T follicular helper cell (primary cell): ENCODE results near the gene IL1RAPL2.
"Not testable (repeated sequence)": the region's sequence is repeated elsewhere in the genome, so short reads cannot be mapped to it uniquely, and the experiment has no call there.

Experiments used
- DNase-seq: peaks from one replicate; pipeline ENCODE4 v3.0.0-alpha.2; 2020; ENCODE audit warnings: low read depth

The IL1RAPL2 gene

GRCh38 chrX:104854790-104855340 lies 288.9 kb downstream of the IL1RAPL2 start:
- no peak for DNase-seq

GRCh38 chrX:104863466-104863865 lies 297.5 kb downstream of the IL1RAPL2 start:
- DNase-seq = no peak

DNA sequence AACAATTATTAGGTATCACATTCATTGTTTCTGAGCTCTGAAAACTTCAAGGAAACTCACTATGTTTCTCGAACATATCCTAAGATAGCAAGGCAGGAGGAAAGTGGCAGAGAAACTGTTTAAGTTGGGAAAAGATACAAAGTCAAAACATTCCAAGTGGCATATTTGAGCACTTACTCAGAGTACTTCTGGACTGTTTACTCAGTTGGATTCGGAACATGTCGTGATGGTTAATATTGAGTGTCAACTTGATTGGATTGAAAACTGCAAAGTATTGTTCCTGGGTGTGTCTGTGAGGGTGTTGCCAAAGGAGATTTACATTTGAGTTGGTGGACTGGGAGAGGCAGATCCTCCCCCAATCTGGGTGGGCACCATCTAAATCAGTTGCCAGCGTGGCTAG lies 298.3 kb downstream of the IL1RAPL2 start:
- no peak for DNase-seq

DNA sequence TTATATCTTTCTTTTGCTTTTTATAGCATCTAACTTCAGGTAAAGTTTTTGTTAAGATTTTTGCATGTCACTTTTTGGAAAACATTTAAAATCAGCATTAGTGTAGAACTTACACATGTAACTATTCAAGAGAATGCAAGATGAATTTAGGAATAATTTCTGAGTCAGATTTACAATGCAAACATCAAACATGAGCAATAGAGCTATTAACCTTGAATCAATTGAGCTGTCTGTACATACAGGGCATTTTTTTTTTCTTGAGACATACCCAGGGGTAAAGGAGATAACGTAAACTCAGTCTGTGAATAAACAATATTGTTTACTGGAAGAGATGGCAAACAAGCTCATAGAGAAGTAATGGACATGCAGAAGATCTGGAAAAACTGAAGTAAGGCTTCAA lies 311.5 kb downstream of the IL1RAPL2 start:
- DNase-seq = no peak

- no peak for DNase-seq
These were observed 336.1 kb downstream of the IL1RAPL2 start for GRCh38 chrX:104902070-104902469.

GRCh38 chrX:104909694-104910093 lies 343.7 kb downstream of the IL1RAPL2 start:
- DNase-seq = peak; percentile 2

GRCh38 chrX:104913348-104913747 lies 347.3 kb downstream of the IL1RAPL2 start:
- DNase-seq = no peak

DNA sequence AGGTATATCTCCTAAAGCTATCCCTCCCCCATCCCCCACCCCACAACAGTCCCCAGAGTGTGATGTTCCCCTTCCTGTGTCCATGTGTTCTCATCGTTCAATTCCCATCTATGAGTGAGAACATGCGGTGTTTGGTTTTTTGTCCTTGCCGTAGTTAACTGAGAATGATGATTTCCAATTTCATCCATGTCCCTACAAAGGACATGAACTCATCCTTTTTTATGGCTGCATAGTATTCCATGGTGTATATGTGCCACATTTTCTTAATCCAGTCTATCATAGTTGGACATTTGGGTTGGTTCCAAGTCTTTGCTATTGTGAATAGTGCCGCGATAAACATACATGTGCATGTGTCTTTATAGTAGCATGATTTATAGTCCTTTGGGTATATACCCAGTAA lies 348.7 kb downstream of the IL1RAPL2 start:
- not testable (repeated sequence) for DNase-seq

DNA sequence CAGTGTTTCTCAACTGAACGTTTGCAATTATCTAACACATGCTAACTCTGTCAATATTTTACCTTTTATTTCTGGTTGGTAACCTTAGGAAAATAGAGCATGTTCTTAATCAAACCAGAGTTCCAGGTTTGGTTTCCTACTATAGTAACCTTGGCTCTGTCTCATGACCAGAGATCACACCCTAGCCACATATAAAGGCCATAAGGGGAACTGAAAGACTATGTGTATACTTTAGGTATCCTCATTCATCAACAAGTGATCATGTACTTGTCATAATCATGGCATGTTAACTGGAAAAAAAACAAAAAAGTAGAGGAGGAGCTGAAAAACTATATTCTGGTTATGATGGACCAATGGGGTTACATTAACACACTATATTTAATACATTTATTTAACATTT lies 352.1 kb downstream of the IL1RAPL2 start:
- DNase-seq = no peak

DNA sequence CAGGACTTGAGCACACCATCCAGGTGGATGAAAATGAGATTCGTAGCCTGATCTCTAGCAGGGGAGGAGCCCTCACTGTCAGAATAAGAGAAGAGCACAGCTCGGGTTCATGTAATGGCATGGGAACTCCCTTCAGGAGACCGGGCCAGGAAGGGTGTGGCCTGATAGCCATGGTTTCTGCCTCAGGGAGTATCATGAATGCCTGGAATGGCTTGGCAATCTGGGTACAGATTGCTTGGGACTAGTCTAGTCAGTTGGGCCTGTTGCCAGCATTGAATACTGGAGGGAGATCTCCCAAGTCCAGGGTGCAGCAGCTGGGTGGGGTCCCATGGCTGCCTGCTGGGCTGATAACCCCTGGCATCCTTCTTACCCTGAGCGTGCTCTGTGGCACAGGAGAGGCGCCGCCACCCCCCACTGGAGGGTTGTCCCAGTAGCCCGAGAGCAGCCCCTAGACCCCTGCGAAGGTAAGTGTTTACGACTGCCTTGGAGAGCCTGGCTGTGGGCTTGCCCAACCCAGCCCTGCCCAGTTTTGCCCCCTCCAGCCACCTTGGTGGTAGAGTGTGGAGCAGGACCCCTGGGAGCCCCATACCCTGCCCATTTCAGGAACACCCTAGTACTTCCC lies 355.7 kb downstream of the IL1RAPL2 start:
- DNase-seq = no peak

DNA sequence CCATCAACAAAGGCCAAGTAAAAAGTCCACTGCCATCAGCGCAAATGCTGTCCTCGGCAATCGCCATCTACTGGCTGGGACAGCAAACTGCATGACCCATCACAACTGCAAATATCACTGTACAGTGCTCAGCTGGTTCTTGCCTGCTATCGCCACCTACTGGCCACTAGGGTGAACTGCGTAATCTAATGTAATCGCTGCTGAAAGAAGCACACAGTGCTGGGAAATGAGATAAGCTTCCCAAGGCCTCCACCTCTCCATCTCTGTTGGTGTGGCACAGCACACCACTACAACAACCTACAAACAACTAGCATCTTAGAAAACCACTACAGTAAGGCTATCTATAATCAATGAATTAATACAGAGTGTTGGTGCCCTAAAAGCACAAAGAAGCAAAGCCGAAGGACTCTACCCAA lies 356.2 kb downstream of the IL1RAPL2 start:
- peak; percentile 53 for DNase-seq

DNA sequence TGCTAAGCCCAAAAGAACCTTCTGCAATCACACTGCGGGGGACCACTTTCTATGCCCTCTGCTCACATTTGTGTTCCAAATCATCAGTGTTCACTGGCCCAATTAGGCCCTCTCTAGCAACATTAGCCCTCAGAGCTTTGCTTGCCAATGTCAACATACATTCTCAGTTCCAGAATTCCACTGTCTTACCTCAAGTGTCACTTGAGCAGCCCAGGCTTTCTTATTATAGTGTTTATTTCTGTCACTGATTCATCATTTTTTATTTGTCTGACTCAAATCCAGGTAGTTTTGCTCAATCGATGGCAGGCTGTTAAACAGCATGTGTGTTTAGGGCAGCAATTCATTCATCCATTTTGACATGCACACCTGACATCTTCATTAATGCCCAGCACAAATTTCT lies 363.3 kb downstream of the IL1RAPL2 start:
- DNase-seq = no peak

DNA sequence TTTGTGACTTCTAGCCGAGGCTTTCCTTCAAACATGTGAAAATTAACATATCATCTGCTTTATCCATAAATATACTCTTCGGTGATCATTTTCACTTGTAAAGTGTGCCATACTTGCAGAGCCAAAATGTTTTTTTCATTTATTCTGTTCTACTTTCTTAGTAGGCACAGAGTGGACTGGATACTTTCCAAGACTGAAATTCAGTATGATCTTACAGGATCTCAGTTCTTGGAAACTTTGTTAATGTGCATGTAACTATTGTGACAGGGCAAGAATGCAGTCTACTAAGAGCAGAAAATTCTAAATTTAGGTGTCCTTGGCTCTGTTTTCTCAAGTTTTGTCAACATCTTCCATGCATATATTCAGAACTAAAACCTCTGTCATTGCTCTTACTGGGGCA lies 369.6 kb downstream of the IL1RAPL2 start:
- DNase-seq = no peak

- DNase-seq = no peak
These were observed 387.3 kb downstream of the IL1RAPL2 start for GRCh38 chrX:104953251-104953650.

GRCh38 chrX:104961926-104962325 lies 395.9 kb downstream of the IL1RAPL2 start:
- DNase-seq = no peak

GRCh38 chrX:104968241-104968640 lies 402.2 kb downstream of the IL1RAPL2 start:
- no peak for DNase-seq

- DNase-seq = no peak
These were observed 406.7 kb downstream of the IL1RAPL2 start for GRCh38 chrX:104972737-104973136.

DNA sequence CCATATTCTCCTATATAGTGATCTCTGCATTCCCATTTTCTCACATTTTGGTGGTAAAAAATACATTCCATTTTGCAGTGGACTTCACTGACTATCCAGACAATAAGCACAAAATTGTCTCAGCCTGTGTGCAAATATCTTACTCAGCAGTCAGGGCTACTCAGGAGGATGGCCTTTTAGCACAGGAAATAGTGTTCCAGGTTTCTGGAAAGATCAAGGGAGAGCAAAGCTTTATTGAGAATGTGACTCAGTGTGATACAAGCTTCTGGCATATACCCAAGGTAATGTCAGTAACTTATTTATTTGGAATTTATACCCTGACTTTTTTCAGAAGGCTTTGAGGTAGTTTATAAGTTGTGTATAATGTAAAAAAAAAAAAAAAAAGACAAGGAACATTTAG lies 421.1 kb downstream of the IL1RAPL2 start:
- no peak for DNase-seq

DNA sequence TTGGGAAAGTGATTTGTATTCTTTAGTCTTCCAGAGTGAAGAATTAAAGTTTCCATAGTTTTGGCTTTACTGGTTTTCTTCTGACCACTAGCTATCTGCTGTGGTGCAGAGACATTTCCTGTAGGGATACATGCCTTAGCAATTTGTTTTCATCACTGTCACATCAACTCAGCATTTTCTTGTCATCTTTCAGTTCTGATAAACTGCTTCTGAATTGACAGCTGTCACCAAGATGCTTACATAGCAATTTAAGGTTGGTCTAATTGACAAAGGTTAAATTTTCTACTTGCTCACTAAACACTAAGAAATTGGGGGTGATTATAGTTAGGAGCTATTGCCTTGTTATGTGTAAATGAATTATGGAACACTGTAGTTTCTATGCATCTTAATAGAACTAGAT lies 422.0 kb downstream of the IL1RAPL2 start:
- no peak for DNase-seq

DNA sequence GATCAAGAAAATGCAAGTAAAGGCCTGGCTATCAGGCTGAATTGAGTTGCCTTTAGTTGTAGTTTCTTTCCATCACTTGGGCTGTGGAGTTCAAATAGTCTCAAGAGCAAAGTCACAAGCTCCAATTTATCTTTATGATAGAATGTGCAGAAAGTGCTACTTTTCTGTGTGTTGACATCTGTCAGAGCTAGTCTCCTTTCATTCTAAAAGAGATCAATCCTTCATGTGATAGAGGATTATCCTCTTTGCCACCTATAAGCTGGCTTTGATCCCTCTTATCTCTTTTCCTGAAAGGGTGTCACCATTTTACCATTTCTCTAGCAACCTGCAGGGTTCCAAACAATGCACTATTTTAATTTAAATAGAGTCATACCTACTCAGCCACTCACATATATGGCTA lies 429.5 kb downstream of the IL1RAPL2 start:
- DNase-seq = no peak

DNA sequence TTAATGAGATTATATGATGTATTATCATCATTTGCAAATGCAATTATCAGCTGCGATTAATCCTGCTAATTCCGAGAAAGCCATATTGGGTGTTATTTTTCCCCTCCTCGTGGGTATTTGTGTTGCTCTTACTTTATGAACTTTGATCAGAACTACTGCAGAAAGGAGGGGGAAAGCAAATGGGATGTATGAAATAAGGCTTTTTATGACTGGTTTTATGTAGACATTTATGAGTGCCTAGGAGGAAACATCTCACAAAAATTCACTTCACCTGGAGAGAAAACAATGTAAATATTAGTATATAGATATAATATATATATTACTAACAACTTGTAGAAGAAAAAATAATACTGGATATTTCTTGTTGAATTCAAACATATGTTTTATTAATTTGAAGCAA lies 440.1 kb downstream of the IL1RAPL2 start:
- DNase-seq = no peak

- DNase-seq = no peak
These were observed 441.0 kb downstream of the IL1RAPL2 start for GRCh38 chrX:105006996-105007395.

DNA sequence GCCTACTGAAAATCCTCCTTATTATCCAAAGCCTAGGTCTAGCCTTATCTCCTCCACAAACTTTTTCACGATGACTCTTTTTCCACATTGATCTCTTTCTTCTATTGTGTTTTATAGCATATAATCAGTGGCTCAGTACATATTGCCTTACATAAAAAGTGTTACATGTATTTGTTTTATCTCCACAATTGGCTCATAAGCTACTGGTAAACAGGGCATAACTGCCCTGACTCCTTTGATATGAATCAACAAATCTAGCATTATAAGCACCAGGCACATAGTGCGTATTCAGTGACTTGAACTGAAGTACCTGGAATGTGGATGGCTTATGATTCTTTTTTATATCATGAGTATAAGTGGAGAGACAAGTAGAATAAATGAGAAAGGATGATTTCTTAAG lies 447.7 kb downstream of the IL1RAPL2 start:
- DNase-seq = no peak

DNA sequence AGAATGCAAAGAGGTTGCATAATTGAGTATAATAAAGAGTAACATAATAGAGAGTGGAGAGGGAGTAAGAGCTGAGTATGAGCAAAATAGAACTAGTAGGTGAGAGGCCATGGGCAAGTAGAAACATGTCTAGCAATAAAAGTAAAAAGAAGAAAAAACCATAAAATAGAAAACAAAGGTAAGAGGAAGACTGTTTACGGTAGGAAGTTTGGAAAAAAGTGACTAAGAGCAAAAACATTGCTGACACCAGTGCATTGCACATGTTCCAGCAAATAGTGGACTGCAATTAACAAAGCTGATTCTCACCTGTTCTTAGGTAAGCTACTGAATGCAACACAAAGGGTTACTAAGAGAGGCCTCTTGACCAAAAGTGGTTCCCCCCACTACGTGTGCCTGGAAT lies 451.6 kb downstream of the IL1RAPL2 start:
- DNase-seq = no peak
